ENCODE results near the gene SCNM1. TPM values are rescaled to one million over a fixed set of nuclear protein-coding genes. Genes with fewer than 3 reads are reported as not detected.

SCNM1 gene
- total RNA-seq, 4 donors from 2014 or later, result 20.5 to 42.6 (median 31.2) TPM

DNA sequence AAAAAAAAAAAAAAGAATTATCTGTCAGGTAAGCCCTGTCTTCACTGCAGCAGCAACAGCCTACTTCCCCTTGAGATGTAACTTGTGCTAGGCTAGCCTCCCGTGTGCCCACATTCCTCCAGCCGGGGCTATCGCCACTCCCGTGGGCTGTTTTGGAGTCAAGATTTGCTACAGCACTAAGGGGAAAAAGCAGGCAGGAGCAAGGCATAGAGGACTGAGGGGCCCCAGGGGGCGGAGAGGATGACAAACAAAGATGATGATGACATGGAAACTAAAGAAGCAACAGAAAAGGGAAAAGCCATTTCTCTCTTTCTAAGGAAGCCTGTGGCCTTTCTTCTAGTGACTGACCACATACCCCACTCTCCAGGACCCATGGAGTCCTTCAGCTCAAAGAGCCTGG, 7.6 kb upstream of the SCNM1 start:
- TF ChIP-seq, protein P1, sequence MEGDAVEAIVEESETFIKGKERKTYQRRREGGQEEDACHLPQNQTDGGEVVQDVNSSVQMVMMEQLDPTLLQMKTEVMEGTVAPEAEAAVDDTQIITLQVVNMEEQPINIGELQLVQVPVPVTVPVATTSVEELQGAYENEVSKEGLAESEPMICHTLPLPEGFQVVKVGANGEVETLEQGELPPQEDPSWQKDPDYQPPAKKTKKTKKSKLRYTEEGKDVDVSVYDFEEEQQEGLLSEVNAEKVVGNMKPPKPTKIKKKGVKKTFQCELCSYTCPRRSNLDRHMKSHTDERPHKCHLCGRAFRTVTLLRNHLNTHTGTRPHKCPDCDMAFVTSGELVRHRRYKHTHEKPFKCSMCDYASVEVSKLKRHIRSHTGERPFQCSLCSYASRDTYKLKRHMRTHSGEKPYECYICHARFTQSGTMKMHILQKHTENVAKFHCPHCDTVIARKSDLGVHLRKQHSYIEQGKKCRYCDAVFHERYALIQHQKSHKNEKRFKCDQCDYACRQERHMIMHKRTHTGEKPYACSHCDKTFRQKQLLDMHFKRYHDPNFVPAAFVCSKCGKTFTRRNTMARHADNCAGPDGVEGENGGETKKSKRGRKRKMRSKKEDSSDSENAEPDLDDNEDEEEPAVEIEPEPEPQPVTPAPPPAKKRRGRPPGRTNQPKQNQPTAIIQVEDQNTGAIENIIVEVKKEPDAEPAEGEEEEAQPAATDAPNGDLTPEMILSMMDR (IDR thresholded peaks at IDR 0.05), result no peak
- TF ChIP-seq EP300 (IDR thresholded peaks at IDR 0.05) (no peak), POLR2A (IDR thresholded peaks at IDR 0.05) (no peak)
- 74 to 78% methylated on average over 5 of the region's 5 CpGs for WGBS, 2 donors
- peaks cover 0 to 57% (median 0%) of the 10 kb centered on the region in 3 donors for H3K36me3 ChIP-seq
- H3K4me1 ChIP-seq, result peaks cover 0 to 23% (median 3%) of the 10 kb centered on the region in 4 donors
- no peaks in the 10 kb centered on the region for H3K9me3 ChIP-seq
- no peak overlapping the region for H3K4me3 ChIP-seq
- no peak overlapping the region for H3K27ac ChIP-seq
- no peak for DNase-seq (ENCODE audit: low spot score in 2 of 2)
- no peaks in the 10 kb centered on the region for H3K27me3 ChIP-seq

DNA sequence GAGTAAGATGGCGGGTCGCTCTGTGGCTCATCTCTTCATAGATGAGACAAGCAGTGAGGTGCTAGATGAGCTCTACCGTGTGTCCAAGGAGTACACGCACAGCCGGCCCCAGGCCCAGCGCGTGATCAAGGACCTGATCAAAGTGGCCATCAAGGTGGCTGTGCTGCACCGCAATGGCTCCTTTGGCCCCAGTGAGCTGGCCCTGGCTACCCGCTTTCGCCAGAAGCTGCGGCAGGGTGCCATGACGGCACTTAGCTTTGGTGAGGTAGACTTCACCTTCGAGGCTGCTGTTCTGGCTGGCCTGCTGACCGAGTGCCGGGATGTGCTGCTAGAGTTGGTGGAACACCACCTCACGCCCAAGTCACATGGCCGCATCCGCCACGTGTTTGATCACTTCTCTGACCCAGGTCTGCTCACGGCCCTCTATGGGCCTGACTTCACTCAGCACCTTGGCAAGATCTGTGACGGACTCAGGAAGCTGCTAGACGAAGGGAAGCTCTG, 7.1 kb upstream of the SCNM1 start:
- Histone ChIP-seq H3K4me1 (peaks cover 0 to 27% (median 3%) of the 10 kb centered on the region in 4 donors), H3K27ac (no peak overlapping the region), H3K4me3 (no peak overlapping the region), H3K27me3 (no peaks in the 10 kb centered on the region), H3K9me3 (no peaks in the 10 kb centered on the region), H3K36me3 (peaks cover 0 to 57% (median 0%) of the 10 kb centered on the region in 3 donors)
- DNase-seq (ENCODE audit: low spot score in 2 of 2), result no peak
- 83 to 86% methylated on average over 22 of the region's 22 CpGs for WGBS, 2 donors
- no peak for TF ChIP-seq EP300 (IDR thresholded peaks at IDR 0.05)
- TF ChIP-seq, protein P1 (IDR thresholded peaks at IDR 0.05), result no peak
- no peak for TF ChIP-seq POLR2A (IDR thresholded peaks at IDR 0.05)

DNA sequence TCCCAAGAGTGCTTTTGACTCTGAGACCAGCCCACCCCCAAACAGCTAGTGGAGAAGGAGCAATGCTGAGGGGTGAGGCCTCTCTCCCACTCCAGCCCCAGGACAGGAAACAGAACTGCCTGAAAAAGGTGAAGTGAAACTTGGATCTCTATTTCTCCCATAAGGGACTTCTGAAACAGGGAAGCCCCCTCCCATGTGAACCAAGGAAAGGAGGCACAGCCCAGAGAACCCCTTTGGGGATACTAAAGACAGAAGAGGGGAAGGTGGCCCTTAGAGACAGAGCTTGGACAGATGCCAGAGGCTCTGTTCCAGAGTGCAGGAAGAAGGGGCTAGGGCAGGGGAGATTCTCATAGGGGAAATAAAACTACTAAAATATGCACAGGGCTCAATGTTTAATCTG, 6.6 kb upstream of the SCNM1 start:
- H3K36me3 ChIP-seq, result peaks cover 0 to 57% (median 0%) of the 10 kb centered on the region in 3 donors
- H3K4me3 ChIP-seq, result no peak overlapping the region
- peaks cover 0 to 33% (median 5%) of the 10 kb centered on the region in 4 donors for H3K4me1 ChIP-seq
- DNase-seq (ENCODE audit: low spot score in 2 of 2), result no peak
- TF ChIP-seq POLR2A (IDR thresholded peaks at IDR 0.05) (no peak), EP300 (IDR thresholded peaks at IDR 0.05) (no peak)
- TF ChIP-seq, protein P1 (IDR thresholded peaks at IDR 0.05), result no peak
- no peaks in the 10 kb centered on the region for H3K9me3 ChIP-seq
- no peak overlapping the region for H3K27ac ChIP-seq
- H3K27me3 ChIP-seq, result no peaks in the 10 kb centered on the region

DNA sequence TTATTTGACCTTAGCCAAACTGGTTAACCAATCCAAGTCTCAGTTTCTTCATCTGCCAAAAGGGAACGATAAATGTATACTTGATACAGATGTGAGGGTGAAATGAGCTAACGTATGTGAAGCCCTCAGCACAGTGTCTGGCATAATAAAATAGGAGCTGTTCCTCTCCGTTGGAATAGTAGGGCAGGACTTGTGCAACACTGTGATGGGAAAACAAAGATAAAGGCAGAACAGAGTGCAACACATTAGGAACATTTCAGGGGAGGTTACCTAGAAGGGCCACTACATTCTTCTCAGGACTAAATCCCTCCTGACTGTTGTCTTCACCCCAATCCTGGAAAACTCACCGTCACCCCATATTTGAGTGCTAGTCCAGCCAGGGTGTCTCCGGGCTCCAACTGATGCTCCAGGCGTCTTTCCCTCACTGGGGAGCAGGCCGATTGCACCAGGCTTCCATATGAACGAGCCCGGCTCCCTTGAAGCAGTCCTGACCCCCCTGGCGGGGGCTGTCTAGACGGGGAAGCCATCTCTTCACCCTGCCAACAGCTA, 1.1 kb upstream of the SCNM1 start:
- Histone ChIP-seq H3K36me3 (peaks cover 0 to 51% (median 0%) of the 10 kb centered on the region in 3 donors), H3K9me3 (no peaks in the 10 kb centered on the region), H3K27me3 (no peaks in the 10 kb centered on the region), H3K27ac (peak overlapping the region; percentile 77 to 95 (median 88)), H3K4me1 (peaks cover 5 to 52% (median 18%) of the 10 kb centered on the region in 4 donors), H3K4me3 (peak overlapping the region; percentile 56 to 79 (median 72))
- no peak for DNase-seq (ENCODE audit: low spot score in 2 of 2)
- TF ChIP-seq POLR2A (IDR thresholded peaks at IDR 0.05) (no peak), EP300 (IDR thresholded peaks at IDR 0.05) (no peak)
- TF ChIP-seq, protein P1 (IDR thresholded peaks at IDR 0.05), result no peak
- WGBS, 2 donors, result 8 to 15% methylated on average over 9 to 11 of the region's 11 CpGs

DNA sequence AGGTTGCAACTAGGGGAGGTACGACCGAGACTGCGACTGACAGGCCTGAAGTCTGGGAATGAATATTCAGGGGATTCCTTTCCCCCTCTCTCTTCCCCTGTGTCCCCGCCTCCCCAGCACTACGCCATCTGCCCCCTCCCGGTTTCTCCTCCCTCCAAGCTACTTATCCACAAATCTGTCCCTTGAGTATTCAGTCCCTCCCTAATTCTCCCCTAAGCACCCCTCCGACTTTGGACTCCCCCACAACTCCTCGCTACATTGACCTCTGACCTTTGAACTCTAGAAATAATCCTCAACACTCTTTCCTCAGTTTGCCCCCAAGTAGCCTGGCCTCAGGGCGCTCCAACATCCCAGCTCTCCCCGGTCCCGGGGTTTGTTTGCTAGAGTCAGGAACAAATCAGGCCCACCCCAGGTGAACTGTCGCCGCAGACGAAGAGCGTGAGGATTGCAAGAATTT, 635 bp upstream of the SCNM1 start:
- Histone ChIP-seq H3K9me3 (no peaks in the 10 kb centered on the region), H3K27ac (peak overlapping the region; percentile 77 to 95 (median 88)), H3K36me3 (peaks cover 0 to 52% (median 0%) of the 10 kb centered on the region in 3 donors), H3K4me1 (peaks cover 5 to 49% (median 18%) of the 10 kb centered on the region in 4 donors), H3K4me3 (peak overlapping the region; percentile 56 to 79 (median 72)), H3K27me3 (no peaks in the 10 kb centered on the region)
- 0 to 5% methylated on average over 13 to 15 of the region's 15 CpGs for WGBS, 2 donors
- DNase-seq (ENCODE audit: low spot score in 2 of 2), result peak; percentile 26 to 60
- TF ChIP-seq EP300 (IDR thresholded peaks at IDR 0.05), result no peak
- no peak for TF ChIP-seq POLR2A (IDR thresholded peaks at IDR 0.05)
- TF ChIP-seq, protein P1 (IDR thresholded peaks at IDR 0.05), result no peak
